C4-2B (cell line): ENCODE measurements around the gene MDP1.
A peak's percentile ranks its signal among the peaks of the same experiment; 100 is the strongest.

ENCODE experiments used
- H3K27ac ChIP-seq: fragments of 450-650 bp; 2 replicates; pipeline ENCODE4 v1.5.1; 2017
- CTCF ChIP-seq: fragments of 450-650 bp; conservative IDR thresholded peaks from 2 replicates; pipeline ENCODE4 v1.5.1; 2017; ENCODE audit warnings: mild to moderate bottlenecking
- ZFX ChIP-seq: fragments of 450-650 bp; IDR thresholded peaks from 2 replicates; pipeline ENCODE4 v1.6.1; 2017

Gene MDP1

GRCh38 chr14:24192933-24193332, 22.9 kb downstream of the MDP1 start:
- TF ChIP-seq CTCF: no peak
- no peak for TF ChIP-seq ZFX
- no peak overlapping the region for H3K27ac ChIP-seq

- H3K27ac ChIP-seq: no peak overlapping the region
- TF ChIP-seq ZFX (no peak), CTCF (no peak)
These were observed 25.4 kb downstream of the MDP1 start for GRCh38 chr14:24190416-24190815.

- no peak for TF ChIP-seq ZFX
- H3K27ac ChIP-seq: peak overlapping the region; percentile 87; the same call in 1 of the 2 replicates
These were observed 26.4 kb downstream of the MDP1 start for GRCh38 chr14:24189460-24189859.

GRCh38 chr14:24189059-24189375, 26.8 kb downstream of the MDP1 start:
- H3K27ac ChIP-seq: peak overlapping the region; percentile 87
- TF ChIP-seq ZFX (no peak), CTCF (no peak)

GRCh38 chr14:24188251-24189058, 27.4 kb downstream of the MDP1 start, which contains the start of gene IPO4:
Gene IPO4, minus strand, starts transcription at chr14:24188816. Its CDS starts 29 bp downstream, at chr14:24188787.
- TF ChIP-seq ZFX (peak; percentile 65; the same call in 1 of the 2 replicates), CTCF (no peak)
- peak within 1 kb of the TSS; percentile 87 for H3K27ac ChIP-seq

- TF ChIP-seq CTCF: no peak
- no peak for TF ChIP-seq ZFX
- H3K27ac ChIP-seq: peak overlapping the region; percentile 87; the same call in 1 of the 2 replicates
These were observed 28.3 kb downstream of the MDP1 start for GRCh38 chr14:24187539-24187915.

GRCh38 chr14:24186831-24187538, 28.9 kb downstream of the MDP1 start:
- H3K27ac ChIP-seq: no peak overlapping the region
- no peak for TF ChIP-seq ZFX
- TF ChIP-seq CTCF: no peak
